ENCODE measurements around the gene KRT6B.

The KRT6B gene

GRCh38 chr12:52435659-52435999 lies 16.3 kb downstream of the KRT6B start:
- no peak for DNase-seq

GRCh38 chr12:52434760-52435530 lies 17.0 kb downstream of the KRT6B start:
- DNase-seq = peak; percentile 22

GRCh38 chr12:52434081-52434733 lies 17.7 kb downstream of the KRT6B start, which contains the start of gene KRT75:
Gene KRT75 (minus strand): TSS chr12:52434371. CDS start chr12:52434304, 67 bp downstream.
- DNase-seq = no peak

GRCh38 chr12:52433501-52434080 lies 18.4 kb downstream of the KRT6B start:
- no peak for DNase-seq

GRCh38 chr12:52432559-52433207 lies 19.3 kb downstream of the KRT6B start:
- no peak for DNase-seq

- no peak for DNase-seq
These were observed 23.8 kb downstream of the KRT6B start for GRCh38 chr12:52428121-52428520.

- no peak for DNase-seq
These were observed 24.9 kb downstream of the KRT6B start for GRCh38 chr12:52427083-52427482.

- DNase-seq = no peak
These were observed 25.9 kb downstream of the KRT6B start for GRCh38 chr12:52426034-52426433.

- DNase-seq = no peak
These were observed 26.5 kb downstream of the KRT6B start for GRCh38 chr12:52425466-52425865.

- DNase-seq = no peak
These were observed 28.1 kb downstream of the KRT6B start for GRCh38 chr12:52423661-52424500.

GRCh38 chr12:52423035-52423434 lies 28.9 kb downstream of the KRT6B start:
- no peak for DNase-seq

GRCh38 chr12:52419656-52420055 lies 32.3 kb downstream of the KRT6B start:
- DNase-seq = peak; percentile 5

GRCh38 chr12:52418576-52419110 lies 33.3 kb downstream of the KRT6B start:
- DNase-seq = no peak

GRCh38 chr12:52417740-52418139 lies 34.2 kb downstream of the KRT6B start:
- DNase-seq = no peak

- no peak for DNase-seq
These were observed 35.2 kb downstream of the KRT6B start for GRCh38 chr12:52416795-52417194.

GRCh38 chr12:52415870-52416750 lies 35.8 kb downstream of the KRT6B start:
- peak; percentile 78 for DNase-seq

- no peak for DNase-seq
These were observed 37.0 kb downstream of the KRT6B start for GRCh38 chr12:52414936-52415335.

- no peak for DNase-seq
These were observed 38.1 kb downstream of the KRT6B start for GRCh38 chr12:52413782-52414345.

GRCh38 chr12:52413202-52413601 lies 38.7 kb downstream of the KRT6B start:
- DNase-seq = no peak

- no peak for DNase-seq
These were observed 40.1 kb downstream of the KRT6B start for GRCh38 chr12:52411815-52412214.

Measured in HCEC 1CT (cell line).